ENCODE measurements around the gene SH3BP1.

DNA sequence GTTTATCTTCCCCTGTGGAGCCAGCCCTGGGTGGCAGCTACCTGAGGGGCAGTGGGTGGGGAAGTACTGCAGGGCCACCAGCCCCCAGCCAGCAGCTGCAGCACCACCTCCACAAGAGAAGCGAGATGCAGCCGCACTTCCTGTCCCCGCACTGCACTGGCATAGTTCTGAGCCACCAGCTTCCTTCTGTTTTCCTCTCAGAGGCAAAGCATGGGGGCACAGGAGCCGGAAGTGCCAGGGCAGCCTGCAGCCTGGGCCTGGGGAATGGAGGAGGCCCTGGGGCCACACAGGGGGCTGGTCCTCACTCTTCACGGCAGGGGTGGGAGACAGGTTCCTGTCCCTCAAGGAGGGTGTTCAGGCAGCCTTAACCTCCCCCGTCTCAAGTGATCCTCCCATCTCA lies 11.9 kb upstream of the SH3BP1 start:
- no peak for TF ChIP-seq POLR2A (IDR thresholded peaks at IDR 0.05; ENCODE audit: insufficient read depth in 1 of 2, low read depth in 2 of 2, low read length in 2 of 2)
- no peak for TF ChIP-seq RAD21 (CRISPR knock-in tag; IDR thresholded peaks at IDR 0.05)
- TF ChIP-seq TGIF2 (CRISPR knock-in tag; IDR thresholded peaks at IDR 0.05), result no peak
- TF ChIP-seq EZH2 (conservative IDR thresholded peaks at IDR 0.05; ENCODE audit: low read depth, low read length), result no peak
- no peak for TF ChIP-seq USF2 (IDR thresholded peaks at IDR 0.05; ENCODE audit: low read depth, low read length)
- no peak for TF ChIP-seq USF2 (CRISPR knock-in tag; IDR thresholded peaks at IDR 0.05; ENCODE audit: borderline replicate concordance)
- TF ChIP-seq, protein P1, sequence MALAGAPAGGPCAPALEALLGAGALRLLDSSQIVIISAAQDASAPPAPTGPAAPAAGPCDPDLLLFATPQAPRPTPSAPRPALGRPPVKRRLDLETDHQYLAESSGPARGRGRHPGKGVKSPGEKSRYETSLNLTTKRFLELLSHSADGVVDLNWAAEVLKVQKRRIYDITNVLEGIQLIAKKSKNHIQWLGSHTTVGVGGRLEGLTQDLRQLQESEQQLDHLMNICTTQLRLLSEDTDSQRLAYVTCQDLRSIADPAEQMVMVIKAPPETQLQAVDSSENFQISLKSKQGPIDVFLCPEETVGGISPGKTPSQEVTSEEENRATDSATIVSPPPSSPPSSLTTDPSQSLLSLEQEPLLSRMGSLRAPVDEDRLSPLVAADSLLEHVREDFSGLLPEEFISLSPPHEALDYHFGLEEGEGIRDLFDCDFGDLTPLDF (CRISPR knock-in tag; IDR thresholded peaks at IDR 0.05), result no peak
- no peak for TF ChIP-seq DPF2 (CRISPR knock-in tag; IDR thresholded peaks at IDR 0.05; ENCODE audit: borderline replicate concordance, low read depth)
- no peak for TF ChIP-seq RBM22 (optimal IDR thresholded peaks at IDR 0.05; ENCODE audit: low read length)
- TF ChIP-seq CTCF (CRISPR knock-in tag; IDR thresholded peaks at IDR 0.05), result no peak
- no peak for TF ChIP-seq HMGXB4 (CRISPR knock-in tag; IDR thresholded peaks at IDR 0.05; ENCODE audit: borderline replicate concordance in 1 of 2, low read depth in 1 of 2)
- no peak for TF ChIP-seq ZBTB33 (CRISPR knock-in tag; IDR thresholded peaks at IDR 0.05)

Measured in HepG2 (cell line).